Left ventricle myocardium inferior (tissue), 1 donor: ENCODE results near the gene CCDC40. TPM values are rescaled to one million over a fixed set of nuclear protein-coding genes. Genes with fewer than 3 reads are reported as not detected.

ENCODE experiments used
- DNase-seq: peaks from one replicate; pipeline ENCODE4 v3.0.0-alpha.2; 2020
- H3K27ac ChIP-seq: fragments of 200-600 bp; replicated peaks from 2 replicates; pipeline ENCODE4 v1.8.0; 2021
- H3K27me3 ChIP-seq: fragments of 200-600 bp; 2 replicates; pipeline ENCODE4 v1.8.0; 2021; ENCODE audit warnings: low read depth
- H3K36me3 ChIP-seq: fragments of 200-600 bp; 2 replicates; pipeline ENCODE4 v1.8.0; 2021
- H3K4me1 ChIP-seq: fragments of 200-600 bp; 2 replicates; pipeline ENCODE4 v1.8.0; 2021
- H3K4me3 ChIP-seq: fragments of 200-600 bp; 2 replicates; pipeline ENCODE4 v1.8.0; 2021; ENCODE audit warnings: mild to moderate bottlenecking, moderate library complexity
- H3K9me3 ChIP-seq: fragments of 200-600 bp; replicated peaks from 2 replicates; pipeline ENCODE4 v1.8.0; 2021
- CTCF ChIP-seq: fragments of 200-600 bp; IDR thresholded peaks from 2 replicates; pipeline ENCODE4 v1.8.0; 2021; ENCODE audit warnings: antibody characterized with exemption, mild to moderate bottlenecking, borderline replicate concordance
- intact Hi-C: fragments of 100-400 bp; cut with micrococcal nuclease; formaldehyde crosslinking; loops from one replicate; pipeline ENCODE4 v1.11.0; 2022
- total RNA-seq: library from RNA; stranded (reverse); fragmentation: NEBNext Ultra II Directional; extraction: Animal tissue kit (Norgen Biotek cat#: 25700); gene quantifications from one replicate; pipeline ENCODE4 v1.2.1, GENCODE V29; 2021
- donor health status: DM: no; HTN: yes; CAD: no; lungs with severe emphysema.

The CCDC40 gene
- total RNA-seq, 1 donor from 2014 or later: 7.7 TPM

GRCh38 chr17:80125656-80126448, 89.4 kb downstream of the CCDC40 start:
- H3K27me3 ChIP-seq: peaks cover 8% of the 10 kb centered on the region
- intact Hi-C loops: no loop called here
- H3K4me1 ChIP-seq: no peaks in the 10 kb centered on the region
- no peak for TF ChIP-seq CTCF
- H3K27ac ChIP-seq: no peak overlapping the region
- H3K4me3 ChIP-seq: no peak overlapping the region
- DNase-seq: no peak
- H3K36me3 ChIP-seq: no peaks in the 10 kb centered on the region
- no peaks in the 10 kb centered on the region for H3K9me3 ChIP-seq

GRCh38 chr17:80126449-80126715, 89.9 kb downstream of the CCDC40 start:
- Histone ChIP-seq H3K27me3 (peaks cover 8% of the 10 kb centered on the region), H3K27ac (no peak overlapping the region), H3K36me3 (no peaks in the 10 kb centered on the region), H3K4me3 (no peak overlapping the region), H3K9me3 (no peaks in the 10 kb centered on the region), H3K4me1 (no peaks in the 10 kb centered on the region)
- intact Hi-C loops: no loop called here
- DNase-seq: no peak
- TF ChIP-seq CTCF: no peak

GRCh38 chr17:80129006-80129565, 92.6 kb downstream of the CCDC40 start:
- no peaks in the 10 kb centered on the region for H3K9me3 ChIP-seq
- peaks cover 8% of the 10 kb centered on the region for H3K27me3 ChIP-seq
- intact Hi-C loops: no loop called here
- H3K4me1 ChIP-seq: no peaks in the 10 kb centered on the region
- no peak overlapping the region for H3K4me3 ChIP-seq
- no peak for DNase-seq
- H3K27ac ChIP-seq: no peak overlapping the region
- peaks cover 12% of the 10 kb centered on the region for H3K36me3 ChIP-seq
- no peak for TF ChIP-seq CTCF

GRCh38 chr17:80130992-80131391, 94.5 kb downstream of the CCDC40 start:
- H3K36me3 ChIP-seq: peaks cover 31% of the 10 kb centered on the region
- intact Hi-C loops: no loop called here
- H3K27ac ChIP-seq: no peak overlapping the region
- no peak for DNase-seq
- no peaks in the 10 kb centered on the region for H3K9me3 ChIP-seq
- TF ChIP-seq CTCF: no peak
- H3K4me3 ChIP-seq: no peak overlapping the region
- no peaks in the 10 kb centered on the region for H3K4me1 ChIP-seq
- H3K27me3 ChIP-seq: no peaks in the 10 kb centered on the region

- no peaks in the 10 kb centered on the region for H3K4me1 ChIP-seq
- H3K4me3 ChIP-seq: no peak overlapping the region
- intact Hi-C loops: no loop called here
- no peak overlapping the region for H3K27ac ChIP-seq
- no peak for DNase-seq
- H3K36me3 ChIP-seq: peaks cover 52% of the 10 kb centered on the region
- TF ChIP-seq CTCF: no peak
- H3K9me3 ChIP-seq: no peaks in the 10 kb centered on the region
- no peaks in the 10 kb centered on the region for H3K27me3 ChIP-seq
Measured at GRCh38 chr17:80132906-80133625, 96.6 kb downstream of the CCDC40 start.
